ENCODE data around the gene PCDHGA12. TPM values are rescaled to one million over a fixed set of nuclear protein-coding genes. Genes with fewer than 3 reads are reported as not detected.
A peak's percentile ranks its signal among the peaks of the same experiment; 100 is the strongest.
"Not testable (repeated sequence)": the region's sequence is repeated elsewhere in the genome, so short reads cannot be mapped to it uniquely, and the experiment has no call there.

Gene PCDHGA12
- total and polyA plus RNA-seq, 12 donors: 0.34 to 29.1 (median 13.1) TPM

- TF ChIP-seq, protein P1, sequence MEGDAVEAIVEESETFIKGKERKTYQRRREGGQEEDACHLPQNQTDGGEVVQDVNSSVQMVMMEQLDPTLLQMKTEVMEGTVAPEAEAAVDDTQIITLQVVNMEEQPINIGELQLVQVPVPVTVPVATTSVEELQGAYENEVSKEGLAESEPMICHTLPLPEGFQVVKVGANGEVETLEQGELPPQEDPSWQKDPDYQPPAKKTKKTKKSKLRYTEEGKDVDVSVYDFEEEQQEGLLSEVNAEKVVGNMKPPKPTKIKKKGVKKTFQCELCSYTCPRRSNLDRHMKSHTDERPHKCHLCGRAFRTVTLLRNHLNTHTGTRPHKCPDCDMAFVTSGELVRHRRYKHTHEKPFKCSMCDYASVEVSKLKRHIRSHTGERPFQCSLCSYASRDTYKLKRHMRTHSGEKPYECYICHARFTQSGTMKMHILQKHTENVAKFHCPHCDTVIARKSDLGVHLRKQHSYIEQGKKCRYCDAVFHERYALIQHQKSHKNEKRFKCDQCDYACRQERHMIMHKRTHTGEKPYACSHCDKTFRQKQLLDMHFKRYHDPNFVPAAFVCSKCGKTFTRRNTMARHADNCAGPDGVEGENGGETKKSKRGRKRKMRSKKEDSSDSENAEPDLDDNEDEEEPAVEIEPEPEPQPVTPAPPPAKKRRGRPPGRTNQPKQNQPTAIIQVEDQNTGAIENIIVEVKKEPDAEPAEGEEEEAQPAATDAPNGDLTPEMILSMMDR (IDR thresholded peaks at IDR 0.05): no peak
- TF ChIP-seq POLR2A (IDR thresholded peaks at IDR 0.05): no peak
- H3K9me3 ChIP-seq (replicated peaks in 1 of 3): peaks cover 0 to 66% (median 8%) of the 10 kb centered on the region in 3 donors
- H3K27ac ChIP-seq: no peak overlapping the region
- DNase-seq: no peak
- H3K4me1 ChIP-seq (replicated peaks in 1 of 2): no peaks in the 10 kb centered on the region
- peak overlapping the region in 1 of 4 donors; percentile 41 for H3K4me3 ChIP-seq
- no peaks in the 10 kb centered on the region for H3K27me3 ChIP-seq
- H3K36me3 ChIP-seq (replicated peaks in 1 of 2): no peaks in the 10 kb centered on the region
- WGBS, 4 donors: 23 to 32% (median 25%) methylated on average over 20 to 22 of the region's 22 CpGs
- intact Hi-C loops (cut with DNase I): no loop called here
Measured at GRCh38 chr5:141403387-141403786, 26.9 kb upstream of the PCDHGA12 start.

DNA sequence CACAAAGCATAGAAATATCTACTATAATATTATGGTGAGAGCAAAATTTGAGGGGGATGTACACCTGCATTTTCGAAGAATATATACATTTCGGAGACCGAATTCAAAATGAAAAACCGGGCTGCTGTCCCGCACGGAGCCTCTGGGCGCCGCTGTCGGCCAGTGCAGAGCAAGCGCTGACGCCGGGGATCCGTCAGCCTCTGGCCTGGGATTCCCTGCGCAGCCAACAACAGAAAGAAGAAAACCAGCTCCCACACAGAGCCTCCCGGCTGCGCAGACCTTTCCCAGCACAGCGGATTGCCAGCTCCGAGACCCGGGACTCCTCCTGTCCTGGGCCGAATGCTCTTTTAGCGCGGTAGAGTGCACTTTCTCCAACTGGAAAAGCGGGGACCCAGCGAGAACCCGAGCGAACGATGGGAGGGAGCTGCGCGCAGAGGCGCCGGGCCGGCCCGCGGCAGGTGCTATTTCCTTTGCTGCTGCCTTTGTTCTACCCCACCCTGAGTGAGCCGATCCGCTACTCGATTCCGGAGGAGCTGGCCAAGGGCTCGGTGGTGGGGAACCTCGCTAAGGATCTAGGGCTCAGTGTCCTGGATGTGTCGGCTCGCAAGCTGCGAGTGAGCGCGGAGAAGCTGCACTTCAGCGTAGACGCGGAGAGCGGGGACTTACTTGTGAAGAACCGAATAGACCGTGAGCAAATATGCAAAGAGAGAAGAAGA lies 22.4 kb upstream of the PCDHGA12 start, which contains the start of gene PCDHGB6:
PCDHGB6 (plus strand) TSS at position 232 of the 716 bp plus-strand sequence; CDS start at position 414, 182 bp downstream.
- peak within 1 kb of the TSS in 1 of 4 donors; percentile 43 for H3K4me3 ChIP-seq
- peaks cover 0 to 69% (median 8%) of the 10 kb centered on the region in 3 donors for H3K9me3 ChIP-seq (replicated peaks in 1 of 3)
- H3K27me3 ChIP-seq; H3K27ac ChIP-seq; H3K36me3 ChIP-seq (replicated peaks in 1 of 2); H3K4me1 ChIP-seq (replicated peaks in 1 of 2); intact Hi-C loops (cut with DNase I): not testable (repeated sequence)
- DNase-seq: peak; percentile 27 to 63 (median 40)
- TF ChIP-seq, protein P1 (IDR thresholded peaks at IDR 0.05): peak; percentile 16 to 60 (median 44)
- WGBS, 4 donors: 8 to 14% (median 11%) methylated on average over 25 to 50 of the region's 51 CpGs

DNA sequence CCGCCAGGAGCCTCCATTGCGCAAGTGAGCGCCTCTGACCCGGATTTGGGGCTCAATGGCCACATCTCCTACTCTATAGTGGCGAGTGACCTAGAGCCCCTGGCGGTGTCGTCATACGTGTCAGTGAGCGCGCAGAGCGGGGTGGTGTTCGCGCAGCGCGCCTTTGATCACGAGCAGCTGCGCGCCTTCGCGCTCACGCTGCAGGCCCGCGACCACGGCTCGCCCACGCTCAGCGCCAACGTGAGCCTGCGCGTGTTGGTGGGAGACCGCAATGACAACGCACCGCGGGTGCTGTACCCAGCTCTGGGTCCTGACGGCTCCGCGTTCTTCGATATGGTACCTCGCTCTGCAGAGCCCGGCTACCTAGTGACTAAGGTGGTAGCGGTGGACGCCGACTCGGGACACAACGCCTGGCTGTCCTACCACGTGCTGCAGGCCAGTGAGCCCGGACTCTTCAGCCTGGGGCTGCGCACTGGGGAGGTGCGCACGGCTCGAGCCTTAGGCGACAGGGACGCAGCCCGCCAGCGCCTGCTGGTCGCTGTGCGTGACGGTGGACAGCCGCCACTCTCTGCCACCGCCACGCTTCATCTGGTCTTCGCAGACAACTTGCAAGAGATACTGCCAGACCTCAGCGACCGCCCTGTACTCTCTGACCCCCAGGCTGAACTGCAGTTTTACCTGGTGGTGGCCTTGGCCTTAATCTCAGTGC lies 20.6 kb upstream of the PCDHGA12 start:
- no peak overlapping the region for H3K27ac ChIP-seq
- H3K4me3 ChIP-seq: no peak overlapping the region
- peaks cover 0 to 60% (median 8%) of the 10 kb centered on the region in 3 donors for H3K9me3 ChIP-seq (replicated peaks in 1 of 3)
- H3K27me3 ChIP-seq: no peaks in the 10 kb centered on the region
- intact Hi-C loops (cut with DNase I): loop anchor here (5.0 to 10.0 kb wide), 5 partner anchors 95 to 185 kb away; partner anchors contain the start of gene PCDHB14 (in 1 of the 2)
- DNase-seq: no peak
- 15 to 26% (median 21%) methylated on average over 24 to 64 of the region's 64 CpGs for WGBS, 4 donors
- no peaks in the 10 kb centered on the region for H3K36me3 ChIP-seq (replicated peaks in 1 of 2)
- H3K4me1 ChIP-seq (replicated peaks in 1 of 2): no peaks in the 10 kb centered on the region
- TF ChIP-seq, protein P1 (IDR thresholded peaks at IDR 0.05): no peak
- TF ChIP-seq POLR2A (IDR thresholded peaks at IDR 0.05): no peak

- H3K27me3 ChIP-seq: no peaks in the 10 kb centered on the region
- H3K27ac ChIP-seq: no peak overlapping the region
- no peak overlapping the region for H3K4me3 ChIP-seq
- TF ChIP-seq POLR2A (IDR thresholded peaks at IDR 0.05): no peak
- TF ChIP-seq, protein P1 (IDR thresholded peaks at IDR 0.05): no peak
- peaks cover 0 to 52% (median 6%) of the 10 kb centered on the region in 3 donors for H3K9me3 ChIP-seq (replicated peaks in 1 of 3)
- H3K4me1 ChIP-seq (replicated peaks in 1 of 2): no peaks in the 10 kb centered on the region
- WGBS, 4 donors: 56 to 73% (median 64%) methylated on average over 3 of the region's 3 CpGs
- intact Hi-C loops (cut with DNase I): loop anchor here (5.0 to 10.0 kb wide), 5 partner anchors 97 to 187 kb away; partner anchors contain the start of gene PCDHB14 (in 1 of the 2)
- H3K36me3 ChIP-seq (replicated peaks in 1 of 2): no peaks in the 10 kb centered on the region
- no peak for DNase-seq
Measured at GRCh38 chr5:141411575-141411974, 18.7 kb upstream of the PCDHGA12 start.

Data from adrenal gland (tissue), 12 donors.